ENCODE measurements around the gene CSF2RB.

CSF2RB gene

GRCh38 chr22:36963302-36963701 is 49.9 kb downstream of the CSF2RB start:
- TF ChIP-seq CTCF (IDR thresholded peaks at IDR 0.05; ENCODE audit: control extremely low read depth, extremely low read depth, low read depth, missing control alignments): no peak
- DNase-seq (ENCODE audit: extremely low spot score): no peak
- POLR2A ChIA-PET: no interaction called here
- CTCF ChIA-PET: interaction anchor here (2.7 to 5.3 kb wide), 2 partner anchors 14 to 107 kb away, joined by 13 to 45 read pairs; no protein-coding TSS in a partner anchor

GRCh38 chr22:36964106-36964505 is 50.7 kb downstream of the CSF2RB start:
- POLR2A ChIA-PET: no interaction called here
- DNase-seq (ENCODE audit: extremely low spot score): no peak

GRCh38 chr22:36965696-36966095 is 52.3 kb downstream of the CSF2RB start:
- POLR2A ChIA-PET: no interaction called here
- CTCF ChIA-PET: interaction anchor here (1.0 to 5.3 kb wide), 6 partner anchors 9 to 110 kb away, joined by 3 to 45 read pairs (median 9); no protein-coding TSS in a partner anchor
- DNase-seq (ENCODE audit: extremely low spot score): no peak
- no peak for TF ChIP-seq CTCF (IDR thresholded peaks at IDR 0.05; ENCODE audit: control extremely low read depth, extremely low read depth, low read depth, missing control alignments)

More at GRCh38 chr22:36964106-36964505, 50.7 kb downstream of the CSF2RB start:
- TF ChIP-seq CTCF (IDR thresholded peaks at IDR 0.05; ENCODE audit: control extremely low read depth, extremely low read depth, low read depth, missing control alignments): no peak
- CTCF ChIA-PET: interaction anchor here (1.1 to 5.3 kb wide), 5 partner anchors 13 to 107 kb away, joined by 3 to 45 read pairs (median 7); no protein-coding TSS in a partner anchor

GRCh38 chr22:36966851-36967540 is 53.6 kb downstream of the CSF2RB start:
- no peak for DNase-seq (ENCODE audit: extremely low spot score)
- no peak for TF ChIP-seq CTCF (IDR thresholded peaks at IDR 0.05; ENCODE audit: control extremely low read depth, extremely low read depth, low read depth, missing control alignments)
- ChIA-PET POLR2A (no interaction called here), CTCF (interaction anchor here (1.0 to 5.3 kb wide), 3 partner anchors 10 to 111 kb away, joined by 4 to 45 read pairs (median 28); no protein-coding TSS in a partner anchor)

- ChIA-PET CTCF (interaction anchor here (0.8 to 3.3 kb wide), 6 partner anchors 8 to 186 kb away, joined by 3 to 28 read pairs (median 4); no protein-coding TSS in a partner anchor), POLR2A (interaction anchor here (0.7 kb wide), 1 partner anchor 9 kb away, joined by 3 read pairs; no protein-coding TSS in a partner anchor)
- TF ChIP-seq CTCF (IDR thresholded peaks at IDR 0.05; ENCODE audit: control extremely low read depth, extremely low read depth, low read depth, missing control alignments): no peak
- DNase-seq (ENCODE audit: extremely low spot score): no peak
Observed at GRCh38 chr22:36968249-36968964, 55.0 kb downstream of the CSF2RB start.

GRCh38 chr22:36971341-36972125 is 58.1 kb downstream of the CSF2RB start:
- CTCF ChIA-PET: interaction anchor here (1.1 to 2.1 kb wide), 9 partner anchors 10 to 189 kb away, joined by 3 to 6 read pairs (median 4); partner anchors contain the start of gene NCF4
- no peak for TF ChIP-seq CTCF (IDR thresholded peaks at IDR 0.05; ENCODE audit: control extremely low read depth, extremely low read depth, low read depth, missing control alignments)
- DNase-seq (ENCODE audit: extremely low spot score): no peak
- POLR2A ChIA-PET: no interaction called here

Measured in GM10248 (cell line).